Activated naive CD8-positive, alpha-beta T cell treated with anti-CD3 and anti-CD28 coated beads, Interleukin-2, amount 50 U/mL, for 24 hours (primary cell): ENCODE data around the gene SIK3.
"Not testable (repeated sequence)": the region's sequence is repeated elsewhere in the genome, so short reads cannot be mapped to it uniquely, and the experiment has no call there.

Source experiments
- ATAC-seq: fragments of 150-1000 bp; cut with Tn5 transposase; one replicate; pipeline ENCODE4 v1.10.0; 2021
- DNase-seq: peaks from one replicate; pipeline ENCODE4 v3.0.0; 2021
- H3K27ac Mint-ChIP-seq: one replicate; pipeline ENCODE4 v1.8.0; 2021; ENCODE audit warnings: mild to moderate bottlenecking, mixed read lengths
- H3K27me3 Mint-ChIP-seq: one replicate; pipeline ENCODE4 v1.8.0; 2021; ENCODE audit warnings: mixed read lengths
- H3K36me3 Mint-ChIP-seq: one replicate; pipeline ENCODE4 v1.8.0; 2021; ENCODE audit warnings: low read depth, mixed read lengths
- H3K4me1 Mint-ChIP-seq: one replicate; pipeline ENCODE4 v1.8.0; 2021; ENCODE audit warnings: mixed read lengths
- H3K4me3 Mint-ChIP-seq: one replicate; pipeline ENCODE4 v1.8.0; 2021; ENCODE audit warnings: mild to moderate bottlenecking, moderate library complexity, mixed read lengths
- H3K9me3 Mint-ChIP-seq: one replicate; pipeline ENCODE4 v1.8.0; 2021; ENCODE audit warnings: mixed read lengths

The SIK3 gene

DNA sequence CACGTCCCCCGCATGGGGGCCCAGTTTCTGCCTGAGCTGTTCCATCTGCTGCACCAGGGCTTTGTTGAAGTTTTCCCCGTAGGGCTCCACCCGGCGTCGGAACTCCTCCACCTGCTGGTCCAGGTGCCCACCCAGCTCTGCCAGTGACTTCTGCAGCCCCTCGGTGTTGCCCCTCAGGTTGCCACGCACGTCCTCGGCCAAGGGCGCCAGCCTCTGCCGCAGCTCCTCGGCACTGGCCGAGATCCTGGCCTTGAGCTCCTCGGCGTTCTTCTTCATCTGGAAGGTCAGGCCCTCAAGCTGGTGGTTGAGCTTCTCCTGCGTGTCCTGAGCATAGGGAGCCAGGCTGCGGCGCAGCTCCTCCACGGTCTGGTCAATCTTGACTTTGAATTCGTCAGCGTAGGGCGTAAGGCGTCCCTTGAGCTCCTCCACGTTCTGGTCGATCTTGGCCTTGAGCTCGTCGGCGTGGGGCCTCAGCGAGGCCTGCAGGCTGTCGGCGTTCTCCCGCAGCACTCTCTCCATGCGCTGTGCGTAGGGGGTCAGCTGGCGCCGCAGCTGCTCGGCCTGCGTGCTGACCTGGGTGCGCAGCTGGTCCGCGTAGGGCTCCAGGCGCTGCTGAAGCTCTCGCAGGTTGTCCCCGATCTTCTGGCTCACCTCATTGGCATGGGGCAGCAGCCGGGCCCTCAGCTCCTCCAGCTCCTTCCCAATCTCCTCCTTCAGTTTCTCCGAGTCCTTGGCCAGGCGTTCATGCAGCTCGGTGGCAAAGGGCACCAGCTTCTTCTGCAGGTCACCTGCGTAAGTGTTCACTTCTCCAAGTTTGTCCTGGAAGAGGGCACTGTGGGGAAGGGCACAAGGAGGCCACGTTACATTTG, 276.9 kb downstream of the SIK3 start:
- no peaks in the 10 kb centered on the region for H3K9me3 Mint-ChIP-seq
- no peaks in the 10 kb centered on the region for H3K4me1 Mint-ChIP-seq
- H3K27ac Mint-ChIP-seq, result no peak overlapping the region
- ATAC-seq, result no peak
- H3K4me3 Mint-ChIP-seq, result no peak overlapping the region
- no peaks in the 10 kb centered on the region for H3K36me3 Mint-ChIP-seq
- DNase-seq, result no peak
- no peaks in the 10 kb centered on the region for H3K27me3 Mint-ChIP-seq

DNA sequence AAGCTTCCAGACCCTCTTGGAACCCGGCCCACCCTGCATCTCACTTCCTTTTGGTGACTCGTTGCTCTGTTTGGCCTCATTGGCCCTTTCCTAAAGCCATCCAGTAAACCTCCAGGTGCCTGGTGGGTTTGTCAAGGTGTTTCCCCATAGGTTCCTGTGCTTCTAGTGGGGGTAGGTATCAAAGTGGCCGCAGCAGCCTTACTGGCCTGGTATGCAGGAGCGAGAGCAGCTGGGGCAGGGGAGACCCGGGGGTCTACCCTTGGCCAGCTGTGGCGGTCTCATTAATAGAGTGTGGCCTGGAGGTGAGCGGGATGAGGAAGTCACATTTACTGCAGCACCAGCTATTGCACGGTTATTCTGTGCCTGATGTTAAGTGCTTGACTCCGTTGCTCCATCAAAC, 279.2 kb downstream of the SIK3 start:
- Mint-ChIP-seq H3K4me3 (no peak overlapping the region), H3K9me3 (no peaks in the 10 kb centered on the region), H3K27me3 (no peaks in the 10 kb centered on the region), H3K27ac (no peak overlapping the region), H3K36me3 (no peaks in the 10 kb centered on the region), H3K4me1 (no peaks in the 10 kb centered on the region)
- DNase-seq, result no peak
- no peak for ATAC-seq

DNA sequence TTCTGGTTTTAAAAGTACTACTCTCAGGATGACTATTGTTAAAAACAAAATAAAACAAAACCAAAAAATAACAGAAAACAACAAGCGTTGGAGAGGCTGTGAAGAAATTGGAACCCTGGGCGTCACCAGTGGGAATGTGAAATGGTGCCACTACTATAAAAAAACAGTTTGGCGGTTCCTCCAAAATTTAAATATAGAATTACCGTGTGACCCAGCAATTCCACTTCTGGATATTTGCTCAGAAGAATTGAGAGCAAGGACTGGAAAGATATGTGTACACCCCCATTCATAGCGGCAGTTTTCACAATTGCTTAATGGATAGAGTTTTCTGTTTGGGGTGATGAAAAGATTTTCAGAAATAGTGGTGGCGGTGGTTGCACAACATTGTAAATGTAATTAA, 283.7 kb downstream of the SIK3 start:
- ATAC-seq, result no peak
- no peaks in the 10 kb centered on the region for H3K4me1 Mint-ChIP-seq
- H3K9me3 Mint-ChIP-seq, result no peaks in the 10 kb centered on the region
- no peak overlapping the region for H3K4me3 Mint-ChIP-seq
- no peak overlapping the region for H3K27ac Mint-ChIP-seq
- no peak for DNase-seq
- no peaks in the 10 kb centered on the region for H3K27me3 Mint-ChIP-seq
- no peaks in the 10 kb centered on the region for H3K36me3 Mint-ChIP-seq

DNA sequence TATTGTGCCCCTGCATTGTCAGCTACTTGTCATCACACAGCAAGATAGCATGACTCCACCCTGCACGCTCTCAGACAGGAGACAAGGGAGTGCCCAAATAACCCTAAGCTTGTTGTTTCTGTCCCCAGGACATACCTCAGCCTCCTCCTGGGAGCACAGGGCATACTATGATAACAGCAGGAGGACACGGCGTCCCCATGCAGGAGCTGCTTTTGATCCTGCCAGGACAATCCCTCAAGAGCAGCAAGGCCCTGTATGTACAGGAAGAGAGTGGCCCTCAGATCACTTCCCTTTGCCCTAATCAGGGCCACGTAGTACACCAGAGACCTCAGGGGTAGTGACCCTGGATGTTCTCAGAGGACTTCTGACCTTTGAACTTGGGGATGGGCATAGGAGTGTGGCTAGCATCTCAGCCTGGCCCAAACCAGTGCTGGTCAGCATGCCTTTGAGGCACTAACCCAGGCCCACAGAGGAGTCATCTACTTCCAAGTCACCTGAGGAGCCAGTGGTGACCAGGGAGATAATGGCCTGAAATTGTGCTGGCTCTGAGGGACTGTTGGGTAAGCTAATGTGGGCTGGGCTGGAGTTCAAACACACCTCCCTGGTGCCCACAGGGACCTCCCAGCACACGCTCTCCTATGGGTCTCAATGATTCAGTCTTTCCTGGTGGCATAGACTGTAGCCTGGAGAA, 284.3 kb downstream of the SIK3 start:
- no peaks in the 10 kb centered on the region for H3K9me3 Mint-ChIP-seq
- no peaks in the 10 kb centered on the region for H3K27me3 Mint-ChIP-seq
- no peaks in the 10 kb centered on the region for H3K36me3 Mint-ChIP-seq
- ATAC-seq, result no peak
- no peak for DNase-seq
- no peak overlapping the region for H3K27ac Mint-ChIP-seq
- no peaks in the 10 kb centered on the region for H3K4me1 Mint-ChIP-seq
- no peak overlapping the region for H3K4me3 Mint-ChIP-seq

- no peaks in the 10 kb centered on the region for H3K27me3 Mint-ChIP-seq
- ATAC-seq (no peak), DNase-seq (no peak)
- no peaks in the 10 kb centered on the region for H3K9me3 Mint-ChIP-seq
- no peaks in the 10 kb centered on the region for H3K4me1 Mint-ChIP-seq
- no peak overlapping the region for H3K4me3 Mint-ChIP-seq
- H3K36me3 Mint-ChIP-seq, result no peaks in the 10 kb centered on the region
- no peak overlapping the region for H3K27ac Mint-ChIP-seq
Observed at GRCh38 chr11:116813170-116813569, 285.1 kb downstream of the SIK3 start.

- DNase-seq (no peak), ATAC-seq (no peak)
- Mint-ChIP-seq H3K9me3 (no peaks in the 10 kb centered on the region), H3K4me1 (no peaks in the 10 kb centered on the region), H3K27me3 (no peaks in the 10 kb centered on the region), H3K4me3 (no peak overlapping the region), H3K27ac (no peak overlapping the region), H3K36me3 (no peaks in the 10 kb centered on the region)
Observed at GRCh38 chr11:116812109-116812508, 286.1 kb downstream of the SIK3 start.

GRCh38 chr11:116811194-116811593, 287.0 kb downstream of the SIK3 start:
- Mint-ChIP-seq H3K4me1 (no peaks in the 10 kb centered on the region), H3K36me3 (no peaks in the 10 kb centered on the region), H3K9me3 (no peaks in the 10 kb centered on the region)

GRCh38 chr11:116808262-116809175, 289.7 kb downstream of the SIK3 start:
- H3K4me1 Mint-ChIP-seq, result no peaks in the 10 kb centered on the region
- no peaks in the 10 kb centered on the region for H3K36me3 Mint-ChIP-seq
- no peaks in the 10 kb centered on the region for H3K27me3 Mint-ChIP-seq
- DNase-seq (no peak), ATAC-seq (no peak)
- no peak overlapping the region for H3K27ac Mint-ChIP-seq
- no peak overlapping the region for H3K4me3 Mint-ChIP-seq
- H3K9me3 Mint-ChIP-seq, result no peaks in the 10 kb centered on the region

More at GRCh38 chr11:116811194-116811593, 287.0 kb downstream of the SIK3 start:
- H3K27me3 Mint-ChIP-seq, result no peaks in the 10 kb centered on the region
- DNase-seq (no peak), ATAC-seq (no peak)
- H3K27ac Mint-ChIP-seq, result no peak overlapping the region
- H3K4me3 Mint-ChIP-seq, result no peak overlapping the region

GRCh38 chr11:116807601-116808261, 290.5 kb downstream of the SIK3 start:
- no peak overlapping the region for H3K4me3 Mint-ChIP-seq
- no peaks in the 10 kb centered on the region for H3K9me3 Mint-ChIP-seq
- H3K36me3 Mint-ChIP-seq, result no peaks in the 10 kb centered on the region
- no peak overlapping the region for H3K27ac Mint-ChIP-seq
- H3K27me3 Mint-ChIP-seq, result no peaks in the 10 kb centered on the region
- DNase-seq (no peak), ATAC-seq (no peak)
- no peaks in the 10 kb centered on the region for H3K4me1 Mint-ChIP-seq

DNA sequence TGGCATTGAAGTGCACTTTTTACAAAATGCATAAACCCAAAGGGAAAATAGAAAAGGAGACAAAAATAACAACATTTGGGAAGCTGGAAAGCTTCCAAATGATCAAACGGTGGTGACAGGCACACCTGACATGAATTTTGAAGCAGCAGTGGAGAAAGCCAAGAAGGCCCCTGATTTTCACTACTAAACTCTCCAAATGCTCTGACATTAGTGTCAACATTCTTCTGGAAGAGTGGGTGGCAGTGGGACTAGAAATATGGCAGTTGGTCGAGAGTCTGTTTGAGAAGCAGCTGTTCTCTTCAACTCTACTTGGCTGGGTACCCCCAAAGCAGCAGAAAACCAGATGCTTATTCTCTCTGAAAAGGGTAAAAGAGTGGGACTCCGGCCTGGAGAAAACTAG, 294.2 kb downstream of the SIK3 start:
- Mint-ChIP-seq H3K4me3 (no peak overlapping the region), H3K9me3 (no peaks in the 10 kb centered on the region), H3K27me3 (peaks cover 9% of the 10 kb centered on the region), H3K4me1 (no peaks in the 10 kb centered on the region), H3K27ac (no peak overlapping the region), H3K36me3 (no peaks in the 10 kb centered on the region)
- ATAC-seq, result no peak
- DNase-seq, result no peak

GRCh38 chr11:116801662-116802061, 296.6 kb downstream of the SIK3 start:
- H3K36me3 Mint-ChIP-seq, H3K9me3 Mint-ChIP-seq, DNase-seq, ATAC-seq, H3K4me3 Mint-ChIP-seq, H3K27me3 Mint-ChIP-seq, H3K4me1 Mint-ChIP-seq, H3K27ac Mint-ChIP-seq: not testable (repeated sequence)

DNA sequence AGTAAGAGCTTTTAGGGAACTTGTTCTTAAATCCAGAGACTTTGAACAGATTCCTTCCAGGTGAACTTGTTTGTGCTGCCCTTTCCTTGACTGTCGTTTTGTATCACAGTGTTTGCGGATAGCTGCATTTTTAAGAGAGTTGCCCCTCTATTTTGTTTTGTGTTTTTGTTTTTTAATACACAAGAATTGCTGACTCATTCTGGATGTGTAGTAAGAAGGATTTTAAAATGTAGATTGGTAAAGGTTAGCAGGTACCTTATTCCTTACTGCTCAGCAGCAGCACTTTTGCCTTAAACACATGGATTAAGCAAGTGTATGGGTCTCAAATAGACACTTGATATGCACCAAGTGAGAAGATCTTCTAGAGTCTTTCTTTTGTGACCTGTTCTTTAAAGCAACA, 297.6 kb downstream of the SIK3 start:
- DNase-seq (no peak), ATAC-seq (no peak)
- Mint-ChIP-seq H3K4me3 (no peak overlapping the region), H3K27me3 (peaks cover 9% of the 10 kb centered on the region), H3K27ac (no peak overlapping the region), H3K36me3 (no peaks in the 10 kb centered on the region), H3K4me1 (no peaks in the 10 kb centered on the region), H3K9me3 (no peaks in the 10 kb centered on the region)

DNA sequence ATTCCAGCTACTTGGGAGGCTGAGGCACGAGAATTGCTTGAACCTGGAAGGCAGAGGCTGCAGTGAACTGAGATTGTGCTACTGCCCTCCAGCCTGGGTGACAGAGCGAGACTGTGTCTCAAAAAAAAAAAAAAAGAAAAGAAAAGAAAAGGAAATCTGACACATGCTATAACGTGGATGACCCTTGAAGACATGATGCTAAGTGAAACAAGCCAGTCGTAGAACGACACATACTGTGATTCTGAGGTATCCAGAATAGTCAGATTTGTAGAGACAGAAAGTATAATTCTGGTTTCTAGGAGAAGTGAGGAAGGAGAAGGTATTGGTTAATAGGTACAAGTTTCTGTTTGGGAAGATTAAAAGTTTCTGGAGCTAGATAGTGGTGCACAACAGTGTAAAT, 299.9 kb downstream of the SIK3 start:
- H3K4me1 Mint-ChIP-seq, result no peaks in the 10 kb centered on the region
- H3K4me3 Mint-ChIP-seq, result no peak overlapping the region
- H3K9me3 Mint-ChIP-seq, result no peaks in the 10 kb centered on the region
- peaks cover 9% of the 10 kb centered on the region for H3K27me3 Mint-ChIP-seq
- DNase-seq (no peak), ATAC-seq (peak; percentile 40)
- no peaks in the 10 kb centered on the region for H3K36me3 Mint-ChIP-seq
- H3K27ac Mint-ChIP-seq, result no peak overlapping the region

- Mint-ChIP-seq H3K4me1 (no peaks in the 10 kb centered on the region), H3K4me3 (no peak overlapping the region), H3K27me3 (peaks cover 9% of the 10 kb centered on the region), H3K36me3 (no peaks in the 10 kb centered on the region), H3K9me3 (no peaks in the 10 kb centered on the region), H3K27ac (no peak overlapping the region)
- ATAC-seq, result no peak
- no peak for DNase-seq
Observed at GRCh38 chr11:116797816-116798215, 300.4 kb downstream of the SIK3 start.
